ENCODE results near the gene SNRPD3. TPM values are rescaled to one million over a fixed set of nuclear protein-coding genes. Genes with fewer than 3 reads are reported as not detected.

Gene SNRPD3
- total RNA-seq, 2 donors from 2014 or later: 152 to 169 TPM

DNA sequence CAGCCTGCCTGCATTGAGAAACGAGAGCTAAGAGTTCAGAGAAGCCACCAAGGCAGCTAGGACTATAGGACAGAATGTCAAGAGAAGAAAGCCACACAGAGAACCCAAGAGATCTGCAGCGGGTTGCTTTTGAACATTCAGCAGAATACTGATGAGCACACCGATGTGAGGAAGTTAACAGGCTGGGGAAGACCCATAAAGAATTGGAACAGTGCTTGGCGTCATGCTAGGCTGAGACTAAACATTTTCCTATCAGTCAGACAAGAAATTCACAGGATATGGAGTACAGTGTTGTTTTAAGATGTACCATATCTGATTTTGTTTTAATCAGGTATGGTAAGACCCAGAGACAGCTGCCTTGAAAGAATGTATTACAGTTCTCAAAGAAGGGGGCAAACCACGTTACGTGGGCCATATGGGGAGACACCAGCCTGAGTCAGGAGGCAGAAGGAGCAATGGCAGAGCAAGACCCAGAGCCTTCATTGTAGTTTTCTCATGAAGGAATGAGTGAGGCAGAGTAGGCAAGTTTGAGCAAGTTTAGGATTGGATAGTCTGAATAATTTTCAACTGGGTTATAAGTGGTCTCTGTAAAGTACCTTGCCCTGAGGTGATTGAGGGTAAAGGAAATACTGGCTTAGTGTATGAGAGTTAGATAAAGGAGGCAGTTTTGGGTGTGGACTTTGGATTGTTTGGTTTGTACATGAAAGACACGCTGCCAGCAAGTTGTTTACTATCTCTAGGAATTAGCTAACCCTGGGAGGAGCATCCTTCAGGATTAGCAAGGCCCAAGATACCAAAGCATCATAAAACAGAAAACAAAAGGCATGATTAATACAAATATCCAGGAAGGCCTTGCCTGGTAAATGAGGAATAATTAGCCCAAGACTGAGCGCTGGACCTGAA, 22.8 kb downstream of the SNRPD3 start:
- no peak overlapping the region for H3K4me3 ChIP-seq
- no peaks in the 10 kb centered on the region for H3K36me3 ChIP-seq
- H3K27me3 ChIP-seq (replicated peaks; ENCODE audit: insufficient read depth): no peaks in the 10 kb centered on the region
- 33% methylated on average over 8 of the region's 8 CpGs for WGBS
- DNase-seq (ENCODE audit: low spot score): no peak
- H3K9me3 ChIP-seq: no peaks in the 10 kb centered on the region
- H3K27ac ChIP-seq: peak overlapping the region; percentile 40 to 63
- TF ChIP-seq POLR2AphosphoS5 (IDR thresholded peaks at IDR 0.05) (peak; percentile 26), POLR2A (IDR thresholded peaks at IDR 0.05) (no peak)
- intact Hi-C loops (cut with DNase I): no loop called here
- peaks cover 6% of the 10 kb centered on the region for H3K4me1 ChIP-seq (replicated peaks)

DNA sequence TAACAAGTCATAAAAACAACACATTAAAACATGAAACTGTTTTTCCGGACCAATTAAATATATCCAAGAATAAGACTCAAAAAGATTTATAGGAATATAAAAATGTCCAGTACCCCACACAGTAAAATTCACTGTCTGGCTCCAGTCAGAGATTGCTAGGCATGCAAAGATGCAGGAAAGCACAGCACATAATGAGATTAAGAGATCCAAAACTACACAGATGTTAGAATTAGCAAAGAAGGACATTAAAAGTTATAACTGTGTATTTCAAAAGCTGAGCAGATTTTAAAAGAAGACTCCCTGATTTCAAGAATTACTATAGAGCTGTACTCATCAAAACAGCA, 23.4 kb downstream of the SNRPD3 start:
- H3K4me1 ChIP-seq (replicated peaks): peaks cover 13% of the 10 kb centered on the region
- no peak for DNase-seq (ENCODE audit: low spot score)
- H3K36me3 ChIP-seq: no peaks in the 10 kb centered on the region
- 22% methylated on average over 1 of the region's 1 CpG for WGBS
- H3K27me3 ChIP-seq (replicated peaks; ENCODE audit: insufficient read depth): no peaks in the 10 kb centered on the region
- intact Hi-C loops (cut with DNase I): no loop called here
- H3K27ac ChIP-seq: peak overlapping the region in 1 of 2 donors; percentile 40
- no peak for TF ChIP-seq POLR2AphosphoS5 (IDR thresholded peaks at IDR 0.05)
- TF ChIP-seq, protein P1, sequence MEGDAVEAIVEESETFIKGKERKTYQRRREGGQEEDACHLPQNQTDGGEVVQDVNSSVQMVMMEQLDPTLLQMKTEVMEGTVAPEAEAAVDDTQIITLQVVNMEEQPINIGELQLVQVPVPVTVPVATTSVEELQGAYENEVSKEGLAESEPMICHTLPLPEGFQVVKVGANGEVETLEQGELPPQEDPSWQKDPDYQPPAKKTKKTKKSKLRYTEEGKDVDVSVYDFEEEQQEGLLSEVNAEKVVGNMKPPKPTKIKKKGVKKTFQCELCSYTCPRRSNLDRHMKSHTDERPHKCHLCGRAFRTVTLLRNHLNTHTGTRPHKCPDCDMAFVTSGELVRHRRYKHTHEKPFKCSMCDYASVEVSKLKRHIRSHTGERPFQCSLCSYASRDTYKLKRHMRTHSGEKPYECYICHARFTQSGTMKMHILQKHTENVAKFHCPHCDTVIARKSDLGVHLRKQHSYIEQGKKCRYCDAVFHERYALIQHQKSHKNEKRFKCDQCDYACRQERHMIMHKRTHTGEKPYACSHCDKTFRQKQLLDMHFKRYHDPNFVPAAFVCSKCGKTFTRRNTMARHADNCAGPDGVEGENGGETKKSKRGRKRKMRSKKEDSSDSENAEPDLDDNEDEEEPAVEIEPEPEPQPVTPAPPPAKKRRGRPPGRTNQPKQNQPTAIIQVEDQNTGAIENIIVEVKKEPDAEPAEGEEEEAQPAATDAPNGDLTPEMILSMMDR (IDR thresholded peaks at IDR 0.05): no peak
- no peak for TF ChIP-seq POLR2A (IDR thresholded peaks at IDR 0.05)
- no peak overlapping the region for H3K4me3 ChIP-seq
- H3K9me3 ChIP-seq: no peaks in the 10 kb centered on the region

DNA sequence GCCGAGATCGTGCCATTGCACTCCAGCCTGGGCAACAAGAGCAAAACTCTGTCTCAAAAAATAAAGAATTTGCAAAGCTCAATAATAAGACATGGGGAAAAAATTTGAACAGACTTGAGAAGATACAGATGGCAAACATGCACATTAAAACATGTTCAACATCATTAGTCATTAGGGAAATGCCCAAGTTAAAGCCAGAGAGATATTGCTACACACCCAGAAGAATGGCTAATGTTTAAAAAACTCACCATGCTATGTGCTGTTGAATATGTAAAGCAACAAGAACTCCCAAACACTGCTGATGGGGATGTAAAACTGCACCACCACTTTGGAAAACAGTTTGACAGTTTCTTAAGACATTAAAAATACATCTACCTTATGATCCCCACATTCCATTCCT, 24.5 kb downstream of the SNRPD3 start:
- no peaks in the 10 kb centered on the region for H3K36me3 ChIP-seq
- no peaks in the 10 kb centered on the region for H3K27me3 ChIP-seq (replicated peaks; ENCODE audit: insufficient read depth)
- H3K4me3 ChIP-seq: no peak overlapping the region
- H3K27ac ChIP-seq: no peak overlapping the region
- no peak for DNase-seq (ENCODE audit: low spot score)
- intact Hi-C loops (cut with DNase I): no loop called here
- no peaks in the 10 kb centered on the region for H3K9me3 ChIP-seq
- peaks cover 20% of the 10 kb centered on the region for H3K4me1 ChIP-seq (replicated peaks)
- no peak for TF ChIP-seq POLR2A (IDR thresholded peaks at IDR 0.05)
- TF ChIP-seq POLR2AphosphoS5 (IDR thresholded peaks at IDR 0.05): no peak
- TF ChIP-seq, protein P1 (IDR thresholded peaks at IDR 0.05): no peak
- 93% methylated on average over 2 of the region's 2 CpGs for WGBS

DNA sequence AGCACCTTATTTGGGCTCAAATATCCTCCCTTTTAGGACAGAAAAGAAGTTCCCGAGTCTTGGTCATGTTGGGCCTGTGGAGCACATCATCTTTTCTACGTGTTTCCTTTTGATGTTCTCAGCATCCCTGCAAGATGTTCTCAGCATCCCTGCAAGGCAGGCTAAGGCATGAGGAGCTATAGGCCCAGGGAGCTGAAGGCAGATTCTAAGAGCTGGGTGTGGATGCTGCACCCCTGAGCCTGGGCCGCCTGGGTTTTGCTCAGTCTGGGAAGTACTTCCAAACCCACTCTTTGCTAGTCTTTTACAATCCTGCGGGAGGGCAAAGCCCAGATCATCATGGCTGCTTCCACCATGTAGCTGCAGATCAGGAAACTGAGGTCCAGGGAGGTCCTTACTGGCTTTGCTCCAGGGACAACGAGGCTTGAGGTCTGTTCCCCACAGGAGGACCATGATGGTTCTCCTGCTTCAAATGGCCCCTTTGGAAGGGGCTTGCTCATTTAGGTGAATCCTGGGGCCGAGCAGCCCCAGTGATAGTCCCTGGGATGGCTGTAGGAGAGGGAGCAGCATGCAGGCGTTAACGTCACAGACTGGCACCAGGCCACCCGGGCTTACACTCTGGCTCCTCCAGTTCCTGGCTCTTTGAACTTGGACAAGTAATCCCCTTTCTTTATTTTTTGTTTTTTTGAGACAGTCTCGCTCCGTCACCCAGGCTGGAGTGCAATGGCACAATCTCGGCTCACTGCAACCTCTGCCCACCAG, 26.4 kb downstream of the SNRPD3 start:
- H3K9me3 ChIP-seq: no peaks in the 10 kb centered on the region
- no peak overlapping the region for H3K27ac ChIP-seq
- WGBS: 72% methylated on average over 12 of the region's 12 CpGs
- no peaks in the 10 kb centered on the region for H3K36me3 ChIP-seq
- intact Hi-C loops (cut with DNase I): no loop called here
- H3K4me3 ChIP-seq: no peak overlapping the region
- no peaks in the 10 kb centered on the region for H3K27me3 ChIP-seq (replicated peaks; ENCODE audit: insufficient read depth)
- no peak for DNase-seq (ENCODE audit: low spot score)
- peaks cover 23% of the 10 kb centered on the region for H3K4me1 ChIP-seq (replicated peaks)
- TF ChIP-seq, protein P1 (IDR thresholded peaks at IDR 0.05): no peak
- no peak for TF ChIP-seq POLR2A (IDR thresholded peaks at IDR 0.05)
- no peak for TF ChIP-seq POLR2AphosphoS5 (IDR thresholded peaks at IDR 0.05)

Measured in prostate gland (tissue), 2 donors.